Activated CD8-positive, alpha-beta T cell treated with anti-CD3 and anti-CD28 coated beads for 36 hours (primary cell): ENCODE results near the gene TRIL. TPM values are rescaled to one million over a fixed set of nuclear protein-coding genes. Genes with fewer than 3 reads are reported as not detected.
A peak's percentile ranks its signal among the peaks of the same experiment; 100 is the strongest.

ENCODE experiments used
- ATAC-seq: fragments of 200-7000 bp; cut with Tn5 transposase; one replicate; pipeline ENCODE4 v1.10.0; 2021; ENCODE audit warnings: mild to moderate bottlenecking, moderate library complexity
- CTCF ChIA-PET: fragments of 350-600 bp; sonication (Branson Sonifier 250); formaldehyde crosslinking; loops from one replicate; lab custom pipeline; 2021; ENCODE audit warnings: antibody characterized with exemption; lab: Charles Lee
- POLR2A ChIA-PET: fragments of 350-600 bp; sonication (Branson Sonifier 250); formaldehyde crosslinking; loops from one replicate; lab custom pipeline; 2021; ENCODE audit warnings: antibody characterized with exemption; lab: Charles Lee
- DNase-seq: peaks from one replicate; pipeline ENCODE4 v3.0.0-alpha.2; 2020
- H3K27ac Mint-ChIP-seq: one replicate; pipeline ENCODE4 v1.8.0; 2021; ENCODE audit warnings: mild to moderate bottlenecking, mixed read lengths
- H3K27me3 Mint-ChIP-seq: one replicate; pipeline ENCODE4 v1.8.0; 2021; ENCODE audit warnings: mixed read lengths
- H3K36me3 Mint-ChIP-seq: one replicate; pipeline ENCODE4 v1.8.0; 2021; ENCODE audit warnings: low read depth, mixed read lengths
- H3K4me1 Mint-ChIP-seq: one replicate; pipeline ENCODE4 v1.8.0; 2021; ENCODE audit warnings: low read depth, mixed read lengths
- H3K4me3 Mint-ChIP-seq: one replicate; pipeline ENCODE4 v1.8.0; 2021; ENCODE audit warnings: mild to moderate bottlenecking, moderate library complexity, mixed read lengths
- H3K9me3 Mint-ChIP-seq: one replicate; pipeline ENCODE4 v1.8.0; 2021; ENCODE audit warnings: mixed read lengths
- intact Hi-C: fragments of 100-400 bp; cut with micrococcal nuclease; formaldehyde crosslinking; loops from one replicate; pipeline ENCODE4 v1.10.0; 2022
- total RNA-seq, 2 experiments: library from RNA; stranded (reverse); gene quantifications; one replicate each; pipeline ENCODE4 v1.2.3, GENCODE V29; 2021
- TF ChIP-seq, protein P1 (sequence below): fragments of 200-600 bp; IDR thresholded peaks from one replicate; pipeline ENCODE4 v1.8.0; 2022; ENCODE audit warnings: antibody characterized with exemption, mild to moderate bottlenecking

Gene TRIL
- total RNA-seq, 2 experiments from 2014 or later, result not detected

- H3K36me3 Mint-ChIP-seq, result no peaks in the 10 kb centered on the region
- intact Hi-C loops, result no loop called here
- CTCF ChIA-PET, result interaction anchor here (7.4 kb wide), 1 partner anchor 38 kb away, joined by 58 read pairs; no protein-coding TSS in a partner anchor
- H3K27me3 Mint-ChIP-seq, result peaks cover 32% of the 10 kb centered on the region
- H3K4me1 Mint-ChIP-seq, result peaks cover 9% of the 10 kb centered on the region
- POLR2A ChIA-PET, result interaction anchor here (1.2 kb wide), 1 partner anchor 16 kb away, joined by 3 read pairs; no protein-coding TSS in a partner anchor
- TF ChIP-seq, protein P1, sequence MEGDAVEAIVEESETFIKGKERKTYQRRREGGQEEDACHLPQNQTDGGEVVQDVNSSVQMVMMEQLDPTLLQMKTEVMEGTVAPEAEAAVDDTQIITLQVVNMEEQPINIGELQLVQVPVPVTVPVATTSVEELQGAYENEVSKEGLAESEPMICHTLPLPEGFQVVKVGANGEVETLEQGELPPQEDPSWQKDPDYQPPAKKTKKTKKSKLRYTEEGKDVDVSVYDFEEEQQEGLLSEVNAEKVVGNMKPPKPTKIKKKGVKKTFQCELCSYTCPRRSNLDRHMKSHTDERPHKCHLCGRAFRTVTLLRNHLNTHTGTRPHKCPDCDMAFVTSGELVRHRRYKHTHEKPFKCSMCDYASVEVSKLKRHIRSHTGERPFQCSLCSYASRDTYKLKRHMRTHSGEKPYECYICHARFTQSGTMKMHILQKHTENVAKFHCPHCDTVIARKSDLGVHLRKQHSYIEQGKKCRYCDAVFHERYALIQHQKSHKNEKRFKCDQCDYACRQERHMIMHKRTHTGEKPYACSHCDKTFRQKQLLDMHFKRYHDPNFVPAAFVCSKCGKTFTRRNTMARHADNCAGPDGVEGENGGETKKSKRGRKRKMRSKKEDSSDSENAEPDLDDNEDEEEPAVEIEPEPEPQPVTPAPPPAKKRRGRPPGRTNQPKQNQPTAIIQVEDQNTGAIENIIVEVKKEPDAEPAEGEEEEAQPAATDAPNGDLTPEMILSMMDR, result no peak
- ATAC-seq (no peak), DNase-seq (no peak)
- H3K27ac Mint-ChIP-seq, result no peak overlapping the region
- H3K9me3 Mint-ChIP-seq, result no peaks in the 10 kb centered on the region
- no peak overlapping the region for H3K4me3 Mint-ChIP-seq
These were observed 2.1 kb upstream of the TRIL start for GRCh38 chr7:28960071-28960840.

- TF ChIP-seq, protein P1, result no peak
- Mint-ChIP-seq H3K4me1 (peaks cover 9% of the 10 kb centered on the region), H3K36me3 (no peaks in the 10 kb centered on the region), H3K9me3 (no peaks in the 10 kb centered on the region), H3K4me3 (no peak overlapping the region), H3K27ac (no peak overlapping the region), H3K27me3 (peaks cover 39% of the 10 kb centered on the region)
- intact Hi-C loops, result loop anchor here (10.0 kb wide), 1 partner anchor 146 kb away; no protein-coding TSS in a partner anchor
- POLR2A ChIA-PET, result no interaction called here
- ATAC-seq, result no peak
- CTCF ChIA-PET, result interaction anchor here (0.7 to 7.4 kb wide), 5 partner anchors 9 to 508 kb away, joined by 3 to 58 read pairs (median 18); no protein-coding TSS in a partner anchor
- DNase-seq, result no peak
These were observed 834 bp upstream of the TRIL start for GRCh38 chr7:28958980-28959347.

GRCh38 chr7:28957751-28958234, 337 bp downstream of the TRIL start:
- DNase-seq (no peak), ATAC-seq (no peak)
- Mint-ChIP-seq H3K36me3 (no peaks in the 10 kb centered on the region), H3K4me1 (peaks cover 9% of the 10 kb centered on the region), H3K27me3 (peaks cover 45% of the 10 kb centered on the region), H3K4me3 (peak overlapping the region; percentile 12), H3K9me3 (no peaks in the 10 kb centered on the region), H3K27ac (no peak overlapping the region)
- ChIA-PET POLR2A (no interaction called here), CTCF (interaction anchor here (0.9 to 7.4 kb wide), 15 partner anchors 10 to 451 kb away, joined by 3 to 58 read pairs (median 10); no protein-coding TSS in a partner anchor)
- TF ChIP-seq, protein P1, result no peak
- intact Hi-C loops, result loop anchor here (10.0 kb wide), 1 partner anchor 147 kb away; no protein-coding TSS in a partner anchor

- Mint-ChIP-seq H3K4me1 (peaks cover 9% of the 10 kb centered on the region), H3K27ac (no peak overlapping the region)
These were observed 923 bp downstream of the TRIL start for GRCh38 chr7:28957064-28957750.

More at GRCh38 chr7:28957064-28957750, 923 bp downstream of the TRIL start:
- peak; percentile 17 for DNase-seq
- POLR2A ChIA-PET, result interaction anchor here (0.6 kb wide), 1 partner anchor 270 kb away, joined by 3 read pairs; no protein-coding TSS in a partner anchor
- H3K9me3 Mint-ChIP-seq, result no peaks in the 10 kb centered on the region
- H3K27me3 Mint-ChIP-seq, result peaks cover 50% of the 10 kb centered on the region
- peak; percentile 38 for ATAC-seq
- CTCF ChIA-PET, result interaction anchor here (0.8 to 7.4 kb wide), 27 partner anchors 9 to 543 kb away, joined by 3 to 58 read pairs (median 4); no protein-coding TSS in a partner anchor
- TF ChIP-seq, protein P1, result no peak
- H3K36me3 Mint-ChIP-seq, result no peaks in the 10 kb centered on the region
- intact Hi-C loops, result loop anchor here (10.0 kb wide), 1 partner anchor 148 kb away; no protein-coding TSS in a partner anchor
- peak overlapping the region; percentile 12 for H3K4me3 Mint-ChIP-seq
